SHP77 treated with DMSO at 0.1 percent for 48 hours (cell line): ENCODE results near the gene C2orf68.
A peak's percentile ranks its signal among the peaks of the same experiment; 100 is the strongest.
"Not testable (repeated sequence)": the region's sequence is repeated elsewhere in the genome, so short reads cannot be mapped to it uniquely, and the experiment has no call there.

ENCODE experiments used
- DNase-seq: peaks from one replicate; lab custom pipeline; 2025; lab: John Stamatoyannopoulos, UW

C2orf68 gene

DNA sequence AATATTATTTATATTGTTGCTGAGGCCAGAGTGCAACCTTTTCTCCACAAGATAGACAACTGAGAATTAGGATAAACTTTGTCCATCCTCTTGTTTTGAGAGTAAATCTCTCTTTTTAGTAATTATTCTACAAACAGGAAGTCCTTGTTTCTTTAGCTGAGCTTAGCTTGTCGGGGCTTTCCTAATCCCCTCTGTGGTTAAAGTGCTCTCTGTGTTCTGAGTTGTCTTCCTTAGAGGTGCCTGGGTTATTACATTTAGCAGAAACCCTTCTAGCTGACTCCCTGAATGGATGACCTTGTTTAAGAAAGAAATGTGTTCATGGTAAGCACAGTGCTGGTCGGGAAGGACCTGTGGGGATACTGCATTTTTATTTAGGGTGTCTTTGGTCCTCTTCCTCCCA is 16.8 kb upstream of the C2orf68 start:
- no peak for DNase-seq

DNA sequence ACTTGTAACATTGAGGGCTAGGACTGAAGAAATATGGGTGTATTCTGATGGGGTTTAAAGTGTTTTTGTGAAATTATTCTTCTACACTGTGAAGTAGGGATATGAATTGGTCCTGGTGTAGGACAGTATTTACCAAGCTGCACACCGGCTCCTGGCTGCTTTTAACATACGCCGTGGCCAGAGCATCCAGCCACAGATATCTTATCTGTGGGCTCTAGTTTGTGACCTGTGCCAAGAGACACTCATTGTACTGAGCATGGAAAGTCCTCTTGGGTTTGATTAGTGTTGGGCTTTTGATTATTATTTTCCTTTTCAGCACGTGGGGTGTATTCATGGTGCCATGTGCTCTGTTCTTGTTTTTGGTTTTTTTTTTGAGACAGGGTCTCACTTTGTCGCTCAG is 12.1 kb upstream of the C2orf68 start:
- DNase-seq = no peak

DNA sequence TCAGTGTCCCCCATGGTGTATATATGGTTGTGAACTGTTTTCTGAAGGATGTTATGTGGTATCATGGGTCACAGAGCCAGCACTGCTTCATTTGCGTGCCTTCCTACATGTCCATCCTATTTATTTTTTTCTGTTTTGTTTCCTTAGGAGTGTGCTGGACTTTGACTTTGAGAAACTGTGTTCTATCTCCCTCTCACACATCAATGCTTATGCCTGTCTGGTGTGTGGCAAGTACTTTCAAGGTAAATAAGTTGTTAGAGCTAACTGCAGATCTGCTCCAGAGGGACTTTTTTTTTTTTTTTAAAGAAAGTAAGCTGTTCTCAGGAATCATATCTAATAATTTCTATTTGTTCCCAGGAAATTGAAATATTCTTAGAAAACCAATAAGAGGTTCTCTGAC is 9.5 kb upstream of the C2orf68 start:
- DNase-seq = no peak

DNA sequence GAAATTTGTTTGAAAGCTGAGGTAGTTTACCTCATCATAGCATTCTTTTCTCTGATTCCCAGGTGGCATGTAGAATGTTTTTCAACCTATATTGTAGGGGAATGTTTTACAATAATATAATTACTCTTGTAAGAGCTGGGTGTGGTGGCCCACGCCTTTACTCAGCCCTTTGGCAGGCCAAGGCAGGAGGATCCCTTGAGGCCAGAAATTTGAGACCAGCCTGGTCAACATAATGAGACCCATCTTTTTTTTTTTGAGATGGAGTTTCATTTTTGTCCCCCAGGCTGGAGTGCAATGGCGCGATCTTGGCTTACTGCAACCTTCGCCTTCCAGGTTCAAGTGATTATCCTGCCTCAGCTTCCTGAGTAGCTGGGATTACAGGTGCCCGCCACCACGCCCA is 7.8 kb upstream of the C2orf68 start:
- no peak for DNase-seq

DNA sequence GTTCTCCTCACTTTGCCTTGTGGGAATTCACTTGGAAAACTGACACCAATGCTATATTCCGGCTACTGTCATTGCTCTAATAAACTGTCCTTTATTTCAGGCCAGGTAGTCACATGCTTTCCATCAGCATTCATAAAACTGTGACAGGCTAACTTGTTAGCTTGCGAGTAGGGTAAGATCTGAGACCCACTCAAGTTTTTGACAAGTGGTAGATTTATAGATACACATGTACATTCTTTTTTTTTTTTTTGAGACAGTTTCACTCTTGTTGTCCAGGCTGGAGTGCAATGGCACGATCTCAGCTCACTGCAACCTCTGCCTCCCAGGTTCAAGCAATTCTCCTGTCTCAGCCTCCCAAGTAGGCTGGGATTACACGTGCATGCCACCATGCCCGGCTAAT is 5.9 kb upstream of the C2orf68 start:
- DNase-seq = not testable (repeated sequence)

DNA sequence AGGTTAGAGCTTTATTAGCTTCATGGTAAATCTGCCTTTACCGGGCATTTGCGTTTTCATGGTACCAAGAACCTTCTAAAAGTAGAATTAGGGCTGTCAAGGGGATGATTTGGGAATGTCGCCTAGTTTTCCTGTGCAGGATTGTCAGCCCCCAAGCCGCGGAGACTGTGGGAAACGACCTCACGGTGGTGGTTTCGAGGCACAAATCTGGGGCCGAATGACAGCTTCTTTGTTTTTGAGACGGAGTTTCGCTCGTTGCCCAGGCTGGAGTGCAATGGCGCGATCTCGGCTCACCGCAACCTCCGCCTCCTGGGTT is 3.5 kb upstream of the C2orf68 start:
- DNase-seq = no peak

DNA sequence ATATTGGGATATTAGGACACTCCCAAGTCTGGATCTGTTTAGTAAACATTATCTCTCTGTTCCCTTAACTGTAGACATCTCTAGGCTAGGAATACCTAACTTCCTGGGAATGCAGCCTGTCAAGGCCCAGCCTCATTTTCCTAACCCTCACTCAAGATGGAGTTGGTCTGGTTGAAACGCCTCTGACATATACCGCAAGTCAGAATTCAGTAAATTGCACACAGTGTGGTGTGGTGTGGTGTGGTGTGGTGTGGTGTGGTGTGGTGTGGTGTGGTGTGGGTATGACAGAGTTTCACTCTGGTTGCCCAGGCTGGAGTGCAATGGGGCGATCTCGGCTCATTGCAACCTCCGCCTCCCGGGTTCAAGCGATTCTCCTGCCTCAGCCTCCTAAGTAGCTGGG is 2.9 kb upstream of the C2orf68 start:
- not testable (repeated sequence) for DNase-seq

DNA sequence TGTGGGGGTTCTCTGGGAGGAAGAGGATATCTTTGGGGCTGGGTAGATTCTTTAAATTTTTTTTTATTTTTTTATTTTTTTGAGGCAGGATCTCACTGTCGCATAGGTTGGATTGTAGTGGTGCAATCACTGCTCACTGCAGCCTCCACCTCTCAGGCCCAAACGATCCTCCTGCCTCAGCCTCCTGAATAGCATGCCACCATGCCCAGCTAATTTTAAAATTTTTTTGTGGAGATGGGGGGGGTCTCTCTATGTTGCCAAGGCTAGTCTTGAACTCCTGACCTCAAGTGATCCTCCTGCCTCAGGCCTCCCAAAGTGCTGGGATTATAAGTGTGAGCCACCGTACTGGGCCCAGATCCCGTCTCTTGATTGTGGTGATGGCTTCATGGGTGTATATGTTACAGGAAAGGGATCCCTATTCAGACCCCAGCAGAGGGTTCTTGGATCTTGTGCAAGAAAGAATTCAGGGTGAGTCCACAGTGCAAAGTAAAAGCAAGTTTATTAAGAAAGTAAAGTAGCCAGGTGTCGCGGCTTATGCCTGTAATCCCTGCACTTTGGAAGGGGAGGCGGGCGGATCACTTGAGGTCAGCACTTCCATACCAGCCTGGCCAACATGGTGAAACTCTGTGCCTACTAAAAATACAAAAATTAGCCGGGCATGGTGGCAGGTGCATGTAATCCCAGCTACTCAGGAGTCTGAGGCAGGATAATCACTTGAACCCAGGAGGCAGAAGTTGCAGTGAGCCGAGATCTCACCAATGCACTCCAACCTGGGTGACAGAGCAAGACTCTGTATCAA is 2.0 kb upstream of the C2orf68 start:
- no peak for DNase-seq

DNA sequence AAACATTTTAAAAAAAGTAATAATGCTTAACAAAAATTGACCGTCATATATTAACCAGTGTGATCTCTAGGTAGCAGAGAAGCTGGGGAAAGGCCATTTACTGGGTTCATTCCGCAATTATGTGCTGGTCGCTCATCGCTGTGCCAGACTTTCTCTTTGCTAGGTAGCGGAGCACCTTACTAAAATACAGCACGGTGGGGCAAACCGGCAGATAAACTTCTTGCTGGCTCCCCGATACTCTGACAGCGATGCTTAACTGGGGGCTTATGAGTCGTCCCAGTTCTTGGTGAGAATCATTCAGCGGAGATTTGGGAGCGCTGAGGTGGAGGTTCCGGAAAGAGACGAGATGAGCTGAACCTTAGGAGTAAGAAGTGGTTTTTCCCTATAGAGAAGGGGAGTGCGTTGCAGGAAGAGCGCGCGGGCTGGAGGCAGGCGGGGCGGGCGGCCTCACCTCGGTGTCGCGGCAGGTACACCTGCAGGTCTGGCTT is 605 bp downstream of the C2orf68 start:
- no peak for DNase-seq

DNA sequence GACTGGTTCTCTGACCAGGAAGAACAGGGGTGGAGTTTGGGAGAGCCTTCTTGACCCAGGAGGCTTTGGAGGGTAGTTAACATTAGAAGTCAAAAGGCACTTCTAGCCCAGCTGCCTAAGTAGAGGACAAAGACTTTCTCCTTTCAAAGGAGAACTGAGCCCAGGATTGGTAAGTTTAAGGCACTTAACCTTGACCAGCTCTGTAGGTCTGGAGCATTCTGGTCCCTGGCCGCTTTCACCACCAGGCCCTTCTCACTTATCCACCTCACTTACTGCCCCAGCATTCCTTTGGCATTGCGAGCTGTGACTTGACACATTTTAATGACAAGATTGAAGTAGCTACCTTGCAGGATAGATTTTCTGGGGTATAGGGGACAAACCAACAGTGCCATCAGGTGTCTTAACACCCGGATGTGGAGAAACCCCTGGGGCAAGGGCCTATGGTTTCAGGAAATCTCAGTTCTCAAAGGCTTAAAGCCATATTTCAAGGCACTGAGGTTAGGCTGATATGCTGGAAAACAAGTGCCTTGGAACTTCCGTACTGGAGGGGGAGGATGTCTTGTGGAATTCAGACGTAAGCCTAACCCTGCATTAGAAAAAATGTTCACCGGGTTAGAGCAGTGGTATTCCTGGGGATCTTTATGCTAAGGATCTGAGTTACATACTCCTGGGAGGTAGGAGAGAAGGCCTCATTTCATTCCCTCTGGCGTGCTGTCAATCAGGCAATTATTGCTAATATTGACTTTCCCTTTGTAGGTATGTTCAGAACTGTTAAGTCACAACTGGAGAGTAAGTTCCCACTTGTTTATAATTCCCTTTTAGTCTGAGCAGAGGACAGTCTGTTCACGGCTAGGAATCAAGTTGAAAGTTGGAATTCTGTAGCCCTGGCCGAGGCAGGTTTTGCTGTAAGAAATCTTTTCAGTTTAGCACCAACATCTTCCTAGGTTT is 4.3 kb downstream of the C2orf68 start:
- DNase-seq = no peak

DNA sequence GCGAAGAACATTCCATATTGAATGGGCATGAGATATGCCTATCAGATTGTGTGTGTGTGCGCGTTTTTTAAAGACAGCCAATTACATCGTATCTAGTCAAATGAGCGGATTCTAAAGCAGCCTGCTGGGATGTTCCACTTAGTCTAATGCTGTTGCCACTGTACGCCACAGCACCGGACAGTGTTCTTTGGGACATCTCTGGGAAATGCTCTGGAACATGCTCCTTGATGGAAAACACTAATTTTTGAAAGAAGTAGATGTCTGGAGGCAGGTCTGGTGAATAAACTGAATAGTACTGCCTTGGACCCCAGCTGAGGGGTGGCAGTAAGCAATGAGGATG is 5.8 kb downstream of the C2orf68 start:
- DNase-seq = no peak

DNA sequence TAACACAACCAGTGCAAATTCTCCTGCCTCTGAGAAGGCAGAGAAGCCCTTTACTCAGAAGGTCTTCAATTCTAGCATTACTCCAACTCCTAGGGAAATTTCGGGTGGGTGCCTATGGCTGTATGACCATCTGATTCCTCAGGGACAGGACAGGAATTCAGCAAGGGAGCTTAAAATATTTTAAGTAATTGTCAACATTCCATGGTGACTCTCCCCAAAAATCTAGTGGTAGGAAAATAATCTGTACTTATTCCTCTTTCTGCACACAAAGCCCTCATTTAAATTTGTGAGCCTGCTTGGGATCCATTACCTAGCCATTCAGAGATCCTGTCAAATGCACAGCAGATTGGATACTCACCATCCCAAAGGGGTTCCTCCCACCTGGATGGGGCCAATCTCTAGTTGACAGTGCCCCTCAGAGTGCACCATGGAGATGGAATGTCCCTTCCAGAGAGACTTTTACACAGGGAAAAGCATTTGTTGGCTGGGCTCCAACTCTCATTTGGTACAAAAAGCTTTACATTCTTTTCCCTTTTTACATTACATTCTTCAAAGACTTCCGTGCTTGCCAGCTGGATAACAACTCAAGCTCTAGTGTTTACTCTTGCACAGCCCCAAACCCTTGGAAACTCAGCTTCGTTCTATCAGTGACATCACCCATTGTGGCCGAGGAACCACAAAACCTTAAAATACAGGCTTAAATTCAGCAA is 6.3 kb downstream of the C2orf68 start:
- no peak for DNase-seq

DNA sequence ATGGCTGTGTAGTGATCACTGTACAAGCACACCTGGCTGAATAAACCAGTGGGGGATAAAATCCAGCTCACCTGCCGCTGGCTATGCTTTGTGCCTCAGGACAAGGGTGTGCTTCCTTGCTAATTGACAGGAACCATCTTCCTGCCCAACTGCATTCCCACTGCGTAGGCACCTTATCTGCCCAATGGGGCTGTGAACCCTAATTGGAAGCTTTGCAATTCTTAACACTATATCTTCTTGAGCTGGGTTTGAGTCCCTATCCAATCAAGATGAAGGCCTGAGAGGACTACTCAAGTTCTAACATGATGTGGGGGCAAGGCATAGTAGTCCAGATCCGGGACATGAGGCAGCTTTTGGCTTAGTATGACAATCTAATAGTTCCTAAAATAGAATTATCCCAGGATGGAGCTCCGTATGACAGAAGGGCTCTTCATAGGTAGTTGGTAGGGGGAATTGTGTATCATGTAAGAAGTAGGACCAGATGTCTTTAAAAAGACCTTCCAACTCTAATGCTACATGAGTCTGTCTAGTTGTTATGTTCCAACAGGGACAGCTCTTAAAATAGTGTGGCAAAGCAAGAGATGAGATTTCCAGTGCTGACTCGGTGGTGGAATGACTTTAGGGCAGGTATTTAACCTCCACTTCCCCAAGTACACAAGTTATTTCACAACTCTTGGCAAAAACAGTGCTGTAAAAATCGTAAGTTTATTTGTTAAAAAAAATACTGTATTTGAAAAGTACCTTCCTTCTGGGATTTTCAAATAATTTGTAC is 7.1 kb downstream of the C2orf68 start:
- DNase-seq = no peak

DNA sequence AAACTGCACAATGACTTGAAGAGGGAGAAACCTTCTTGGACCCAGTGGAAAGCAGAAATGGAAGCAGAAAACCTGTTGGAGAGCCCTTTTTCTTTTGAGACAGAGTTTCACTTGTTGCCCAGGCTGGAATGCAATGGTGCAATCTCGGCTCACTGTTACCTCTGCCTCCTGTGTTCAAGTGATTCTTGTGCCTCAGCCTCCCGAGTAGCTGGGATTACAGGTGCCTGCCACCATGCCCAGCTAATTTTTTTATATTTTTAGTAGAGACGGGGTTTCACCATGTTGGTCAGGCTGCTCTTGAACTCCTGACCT is 7.8 kb downstream of the C2orf68 start:
- DNase-seq = not testable (repeated sequence)

DNA sequence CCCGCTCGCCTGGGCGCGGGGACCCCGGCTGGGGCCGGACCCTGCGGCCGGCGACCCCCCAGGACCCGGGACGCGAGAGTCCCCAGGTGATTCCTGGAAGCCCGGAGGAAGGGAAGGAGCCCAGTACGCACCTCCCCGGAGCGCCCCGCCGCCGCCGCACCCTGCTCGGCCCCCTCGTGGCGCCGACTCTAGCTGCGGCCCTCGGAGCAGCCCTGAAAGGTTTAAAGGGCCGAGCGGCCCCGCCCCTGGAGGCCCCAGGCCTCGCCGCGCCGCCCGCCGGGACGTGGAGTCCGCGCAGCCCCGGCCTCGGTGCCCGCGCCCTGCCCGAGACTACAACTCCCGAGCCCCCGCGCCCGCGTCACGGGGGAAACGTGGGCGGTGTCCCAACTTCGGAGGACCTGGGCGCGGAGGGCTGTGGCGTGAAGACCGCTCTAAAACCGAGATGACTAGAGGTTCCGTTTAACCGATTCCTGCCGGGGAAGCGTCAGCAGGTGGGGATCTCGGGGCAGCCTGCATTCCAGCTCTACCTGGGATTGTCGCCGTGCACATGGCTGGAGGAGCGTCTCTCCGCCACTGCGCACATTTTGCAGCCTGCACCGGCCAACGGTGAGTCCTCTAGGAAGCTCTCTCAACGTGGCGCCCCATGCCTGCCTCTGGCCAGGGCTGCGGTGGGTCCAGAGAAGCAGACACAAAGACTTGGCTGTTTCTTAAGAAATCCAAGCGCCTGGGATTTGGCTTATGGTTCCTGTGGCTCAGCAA is 9.2 kb downstream of the C2orf68 start, which contains the start of gene TMEM150A:
TSS of gene TMEM150A (minus strand) at position 223 of the 759 bp plus-strand sequence. CDS start 750 bp downstream, outside the sequence.
- DNase-seq = peak; percentile 47

DNA sequence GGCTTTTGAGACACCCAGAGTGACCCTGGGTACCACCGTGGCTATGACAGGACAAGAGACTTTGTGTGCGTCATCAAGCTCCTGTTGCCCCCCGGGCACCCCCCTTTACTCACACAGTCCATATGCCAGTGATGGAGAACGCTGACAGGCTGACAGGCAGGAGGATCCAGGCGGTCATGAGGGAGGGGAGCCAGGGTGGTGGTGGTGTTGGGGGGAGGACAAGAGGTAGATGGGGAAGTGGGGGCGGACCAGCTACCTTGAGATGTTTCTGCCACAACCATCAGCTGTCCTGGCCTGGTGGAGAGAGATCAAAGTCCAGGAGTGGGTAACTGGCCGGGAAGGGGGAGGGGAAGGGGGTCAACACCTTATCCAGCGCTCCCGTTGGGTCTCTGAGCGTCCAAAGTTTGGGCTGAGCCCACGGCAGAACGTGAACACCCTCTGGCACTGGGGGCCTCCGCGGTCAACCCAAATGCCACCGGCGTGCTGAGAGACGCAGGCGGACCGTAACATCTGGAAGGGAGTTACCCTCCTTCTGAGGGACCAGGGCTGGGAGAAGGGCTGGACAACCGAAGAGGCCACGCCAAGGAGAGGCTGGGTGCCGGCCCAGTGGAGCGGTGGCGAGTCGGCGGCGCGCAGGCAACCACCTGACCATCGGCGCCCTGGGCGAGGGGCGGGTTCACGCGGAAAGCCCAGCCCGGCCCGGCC is 9.9 kb downstream of the C2orf68 start:
- DNase-seq = no peak

DNA sequence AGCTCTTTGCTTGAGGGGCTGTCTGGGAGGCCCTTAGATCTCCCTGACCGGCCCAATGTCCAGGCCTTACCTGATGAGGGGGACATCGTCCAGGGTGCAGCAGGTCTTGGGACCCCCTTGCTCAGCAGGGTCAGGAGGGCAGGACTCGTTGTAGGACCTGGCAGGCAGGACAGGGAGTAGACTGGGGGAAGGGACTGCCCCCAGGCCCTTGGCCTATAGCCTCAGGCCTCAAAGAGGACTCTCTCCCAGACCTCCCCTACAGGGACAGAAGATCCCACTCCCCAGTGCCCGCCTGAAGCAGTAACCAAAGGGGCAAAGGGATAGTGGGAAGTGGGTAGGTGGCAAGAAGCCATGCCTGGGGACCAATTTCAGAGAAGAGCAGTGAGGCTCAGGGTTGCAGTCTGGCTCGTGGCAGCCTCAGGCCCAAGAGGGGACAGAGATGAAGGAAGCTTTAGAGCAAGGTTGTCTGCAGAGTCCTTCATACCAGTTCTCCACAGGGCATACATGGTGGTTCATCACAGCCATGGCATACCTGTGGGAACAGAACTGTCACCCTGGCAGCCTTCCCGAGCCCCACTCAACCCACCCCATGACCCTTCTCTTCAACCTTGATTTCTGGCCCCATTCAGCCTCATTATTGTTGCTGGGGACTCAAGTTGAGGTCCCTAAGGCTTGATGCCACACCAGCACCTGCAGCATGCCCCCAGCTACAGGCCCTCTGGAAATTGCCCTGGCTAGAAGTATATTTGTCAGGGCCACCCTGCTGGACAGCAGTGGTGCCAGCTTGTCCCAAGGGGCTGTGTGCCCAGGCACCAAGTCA is 10.7 kb downstream of the C2orf68 start:
- no peak for DNase-seq

DNA sequence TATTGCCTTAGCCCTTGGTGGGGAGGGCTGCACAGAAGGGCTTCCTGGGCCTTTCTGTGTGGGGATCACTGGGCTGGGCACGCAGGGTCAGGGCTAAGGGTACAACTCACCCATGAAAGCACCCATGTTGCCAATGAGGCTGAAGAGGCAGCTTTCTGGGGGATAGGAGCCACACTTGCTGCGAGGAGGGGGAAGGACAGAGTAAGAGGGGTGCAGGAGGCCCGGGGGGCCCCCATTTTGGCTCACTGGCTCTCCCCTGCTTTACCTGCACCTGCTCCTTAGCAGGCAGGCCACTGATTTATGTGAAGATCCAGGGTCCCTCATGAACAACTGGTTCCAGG is 11.7 kb downstream of the C2orf68 start:
- no peak for DNase-seq

DNA sequence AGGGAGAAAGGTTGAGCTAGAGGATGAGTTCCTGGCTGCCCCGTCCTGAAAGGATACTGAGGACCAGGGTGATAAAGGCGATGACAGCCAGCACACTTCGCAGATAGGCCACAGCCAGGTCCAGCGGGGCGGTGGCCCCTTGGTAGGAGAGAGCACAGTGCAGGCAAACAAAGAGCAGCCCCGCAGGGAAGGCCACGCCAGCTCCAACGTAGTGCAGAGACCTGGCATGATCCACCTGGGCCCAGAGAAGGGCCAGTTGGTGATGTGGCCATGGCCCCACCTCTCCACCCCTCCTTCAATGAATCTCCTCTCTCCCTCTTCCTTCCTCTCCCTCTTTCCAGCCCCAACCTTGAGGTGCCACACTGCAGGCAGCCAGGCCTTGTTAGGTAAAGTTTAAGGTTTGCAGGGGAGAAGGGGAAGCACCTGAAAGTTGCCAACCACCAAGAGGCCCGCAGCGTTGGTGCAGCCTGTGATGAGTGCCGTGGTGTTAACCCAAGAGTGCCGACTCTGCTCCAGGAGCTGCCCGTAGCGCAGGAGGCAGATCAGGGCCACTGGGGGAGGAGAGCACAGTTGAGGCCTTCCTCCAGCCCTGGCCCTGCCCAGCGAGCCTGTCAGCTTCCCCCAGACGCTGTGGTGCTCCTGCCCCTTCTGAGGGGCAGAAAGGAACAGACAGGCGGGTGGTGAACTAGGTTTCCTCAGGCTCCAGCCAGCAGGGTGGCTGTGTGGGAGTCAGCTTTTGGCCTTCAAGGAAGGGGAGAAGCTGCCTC is 12.2 kb downstream of the C2orf68 start:
- no peak for DNase-seq
